ENCODE results near the gene PTPRU.
A peak's percentile ranks its signal among the peaks of the same experiment; 100 is the strongest.

PTPRU gene

GRCh38 chr1:29330856-29331255 lies 94.5 kb downstream of the PTPRU start:
- Histone ChIP-seq H3K4me1 (ENCODE audit: insufficient read depth, insufficient read length) (peaks cover 4% of the 10 kb centered on the region), H3K36me3 (ENCODE audit: insufficient read depth, insufficient read length, low read length) (peaks cover 14% of the 10 kb centered on the region), H3K9ac (ENCODE audit: insufficient read length, low read depth) (no peak overlapping the region), H3K9me3 (ENCODE audit: insufficient read depth, low read length) (no peaks in the 10 kb centered on the region), H3K4me3 (ENCODE audit: insufficient read length, low read depth) (no peak overlapping the region), H3K27me3 (ENCODE audit: insufficient read depth, insufficient read length) (no peaks in the 10 kb centered on the region)
- DNase-seq (ENCODE audit: low read depth, low spot score): no peak
- no peak for TF ChIP-seq ZNF274 (IDR thresholded peaks at IDR 0.05; ENCODE audit: low read depth, low read length)
- no peak for TF ChIP-seq SUZ12 (IDR thresholded peaks at IDR 0.05; ENCODE audit: extremely low read depth, insufficient read depth, insufficient read length)
- TF ChIP-seq YY1 (IDR thresholded peaks at IDR 0.05; ENCODE audit: insufficient read depth, insufficient read length): no peak

- no peak for DNase-seq (ENCODE audit: low read depth, low spot score)
- Histone ChIP-seq H3K4me3 (ENCODE audit: insufficient read length, low read depth) (no peak overlapping the region), H3K36me3 (ENCODE audit: insufficient read depth, insufficient read length, low read length) (peaks cover 11% of the 10 kb centered on the region), H3K4me1 (ENCODE audit: insufficient read depth, insufficient read length) (peaks cover under 1% of the 10 kb centered on the region), H3K27me3 (ENCODE audit: insufficient read depth, insufficient read length) (no peaks in the 10 kb centered on the region), H3K9ac (ENCODE audit: insufficient read length, low read depth) (no peak overlapping the region), H3K9me3 (ENCODE audit: insufficient read depth, low read length) (no peaks in the 10 kb centered on the region)
- no peak for TF ChIP-seq YY1 (IDR thresholded peaks at IDR 0.05; ENCODE audit: insufficient read depth, insufficient read length)
- no peak for TF ChIP-seq SUZ12 (IDR thresholded peaks at IDR 0.05; ENCODE audit: extremely low read depth, insufficient read depth, insufficient read length)
- TF ChIP-seq ZNF274 (IDR thresholded peaks at IDR 0.05; ENCODE audit: low read depth, low read length): no peak
These were observed 95.0 kb downstream of the PTPRU start for GRCh38 chr1:29331309-29331708.

GRCh38 chr1:29331729-29332128 lies 95.4 kb downstream of the PTPRU start:
- no peak for DNase-seq (ENCODE audit: low read depth, low spot score)
- Histone ChIP-seq H3K9me3 (ENCODE audit: insufficient read depth, low read length) (no peaks in the 10 kb centered on the region), H3K36me3 (ENCODE audit: insufficient read depth, insufficient read length, low read length) (peaks cover 10% of the 10 kb centered on the region), H3K9ac (ENCODE audit: insufficient read length, low read depth) (no peak overlapping the region), H3K27me3 (ENCODE audit: insufficient read depth, insufficient read length) (no peaks in the 10 kb centered on the region), H3K4me1 (ENCODE audit: insufficient read depth, insufficient read length) (no peaks in the 10 kb centered on the region), H3K4me3 (ENCODE audit: insufficient read length, low read depth) (no peak overlapping the region)
- no peak for TF ChIP-seq ZNF274 (IDR thresholded peaks at IDR 0.05; ENCODE audit: low read depth, low read length)
- TF ChIP-seq SUZ12 (IDR thresholded peaks at IDR 0.05; ENCODE audit: extremely low read depth, insufficient read depth, insufficient read length): no peak
- TF ChIP-seq YY1 (IDR thresholded peaks at IDR 0.05; ENCODE audit: insufficient read depth, insufficient read length): no peak

- TF ChIP-seq SUZ12 (IDR thresholded peaks at IDR 0.05; ENCODE audit: extremely low read depth, insufficient read depth, insufficient read length): no peak
- TF ChIP-seq ZNF274 (IDR thresholded peaks at IDR 0.05; ENCODE audit: low read depth, low read length): no peak
- no peak for TF ChIP-seq YY1 (IDR thresholded peaks at IDR 0.05; ENCODE audit: insufficient read depth, insufficient read length)
- Histone ChIP-seq H3K9ac (ENCODE audit: insufficient read length, low read depth) (no peak overlapping the region), H3K4me1 (ENCODE audit: insufficient read depth, insufficient read length) (no peaks in the 10 kb centered on the region), H3K9me3 (ENCODE audit: insufficient read depth, low read length) (no peaks in the 10 kb centered on the region), H3K27me3 (ENCODE audit: insufficient read depth, insufficient read length) (no peaks in the 10 kb centered on the region), H3K36me3 (ENCODE audit: insufficient read depth, insufficient read length, low read length) (peaks cover 6% of the 10 kb centered on the region), H3K4me3 (ENCODE audit: insufficient read length, low read depth) (no peak overlapping the region)
- peak; percentile 87 for DNase-seq (ENCODE audit: low read depth, low spot score)
These were observed 95.9 kb downstream of the PTPRU start for GRCh38 chr1:29332204-29332603.

GRCh38 chr1:29333008-29333407 lies 96.7 kb downstream of the PTPRU start:
- H3K4me1 ChIP-seq (ENCODE audit: insufficient read depth, insufficient read length): no peaks in the 10 kb centered on the region
- TF ChIP-seq ZNF274 (IDR thresholded peaks at IDR 0.05; ENCODE audit: low read depth, low read length) (no peak), YY1 (IDR thresholded peaks at IDR 0.05; ENCODE audit: insufficient read depth, insufficient read length) (no peak), SUZ12 (IDR thresholded peaks at IDR 0.05; ENCODE audit: extremely low read depth, insufficient read depth, insufficient read length) (no peak)
- no peak overlapping the region for H3K4me3 ChIP-seq (ENCODE audit: insufficient read length, low read depth)
- no peaks in the 10 kb centered on the region for H3K27me3 ChIP-seq (ENCODE audit: insufficient read depth, insufficient read length)
- H3K9me3 ChIP-seq (ENCODE audit: insufficient read depth, low read length): no peaks in the 10 kb centered on the region
- no peaks in the 10 kb centered on the region for H3K36me3 ChIP-seq (ENCODE audit: insufficient read depth, insufficient read length, low read length)
- H3K9ac ChIP-seq (ENCODE audit: insufficient read length, low read depth): no peak overlapping the region
- DNase-seq (ENCODE audit: low read depth, low spot score): no peak

GRCh38 chr1:29335573-29335972 lies 99.3 kb downstream of the PTPRU start:
- no peak for TF ChIP-seq ZNF274 (IDR thresholded peaks at IDR 0.05; ENCODE audit: low read depth, low read length)
- H3K9me3 ChIP-seq (ENCODE audit: insufficient read depth, low read length): no peaks in the 10 kb centered on the region
- no peak for DNase-seq (ENCODE audit: low read depth, low spot score)
- peaks cover 3% of the 10 kb centered on the region for H3K4me1 ChIP-seq (ENCODE audit: insufficient read depth, insufficient read length)
- no peak overlapping the region for H3K4me3 ChIP-seq (ENCODE audit: insufficient read length, low read depth)
- H3K36me3 ChIP-seq (ENCODE audit: insufficient read depth, insufficient read length, low read length): no peaks in the 10 kb centered on the region
- no peak overlapping the region for H3K9ac ChIP-seq (ENCODE audit: insufficient read length, low read depth)
- no peaks in the 10 kb centered on the region for H3K27me3 ChIP-seq (ENCODE audit: insufficient read depth, insufficient read length)

GRCh38 chr1:29338908-29339575 lies 102.7 kb downstream of the PTPRU start:
- no peak for TF ChIP-seq SUZ12 (IDR thresholded peaks at IDR 0.05; ENCODE audit: extremely low read depth, insufficient read depth, insufficient read length)
- TF ChIP-seq YY1 (IDR thresholded peaks at IDR 0.05; ENCODE audit: insufficient read depth, insufficient read length): no peak
- TF ChIP-seq ZNF274 (IDR thresholded peaks at IDR 0.05; ENCODE audit: low read depth, low read length): no peak
- peaks cover 3% of the 10 kb centered on the region for H3K27me3 ChIP-seq (ENCODE audit: insufficient read depth, insufficient read length)
- no peaks in the 10 kb centered on the region for H3K36me3 ChIP-seq (ENCODE audit: insufficient read depth, insufficient read length, low read length)
- no peak overlapping the region for H3K9ac ChIP-seq (ENCODE audit: insufficient read length, low read depth)
- H3K4me3 ChIP-seq (ENCODE audit: insufficient read length, low read depth): no peak overlapping the region
- no peak for DNase-seq (ENCODE audit: low read depth, low spot score)
- peaks cover 3% of the 10 kb centered on the region for H3K4me1 ChIP-seq (ENCODE audit: insufficient read depth, insufficient read length)
- H3K9me3 ChIP-seq (ENCODE audit: insufficient read depth, low read length): no peaks in the 10 kb centered on the region
